Activated T-helper 1 cell treated with anti-CD3 and anti-CD28 coated beads, Interleukin-12 subunit alpha, Interleukin-12 subunit beta, Interleukin-2, Interleukin-4 antibody, amounts not matched to agents 30 ng/mL and 10 ng/mL and 1 ng/mL, durations not matched to agents 14 hours and 24 hours and 36 hours (primary cell): Measurements from ENCODE around the gene DSCAML1. TPM values are rescaled to one million over a fixed set of nuclear protein-coding genes. Genes with fewer than 3 reads are reported as not detected.
A peak's percentile ranks its signal among the peaks of the same experiment; 100 is the strongest.
"Not testable (repeated sequence)": the region's sequence is repeated elsewhere in the genome, so short reads cannot be mapped to it uniquely, and the experiment has no call there.

Experiments
- DNase-seq: peaks from one replicate; pipeline ENCODE4 v3.0.0; 2021; ENCODE audit warnings: low spot score
- H3K27ac Mint-ChIP-seq: one replicate; pipeline ENCODE4 v1.8.0; 2021; ENCODE audit warnings: mild to moderate bottlenecking, mixed read lengths
- H3K27me3 Mint-ChIP-seq: one replicate; pipeline ENCODE4 v1.8.0; 2022; ENCODE audit warnings: mild to moderate bottlenecking, moderate library complexity, mixed read lengths; ENCODE audit not compliant: insufficient read depth
- H3K36me3 Mint-ChIP-seq: one replicate; pipeline ENCODE4 v1.8.0; 2021; ENCODE audit warnings: low read depth, mixed read lengths
- H3K4me1 Mint-ChIP-seq: one replicate; pipeline ENCODE4 v1.8.0; 2021; ENCODE audit warnings: low read depth, mixed read lengths
- H3K4me3 Mint-ChIP-seq: one replicate; pipeline ENCODE4 v1.8.0; 2021; ENCODE audit warnings: mild to moderate bottlenecking, moderate library complexity, mixed read lengths
- H3K9me3 Mint-ChIP-seq: one replicate; pipeline ENCODE4 v1.8.0; 2021; ENCODE audit warnings: mixed read lengths
- intact Hi-C: fragments of 100-400 bp; cut with micrococcal nuclease; formaldehyde crosslinking; loops from one replicate; pipeline ENCODE4 v1.15.1; 2024
- total RNA-seq: library from RNA; stranded (reverse); gene quantifications from 2 replicates; pipeline ENCODE4 v1.2.3, GENCODE V29; 2022

Gene DSCAML1
- total RNA-seq, 1 donor from 2014 or later = not detected

- intact Hi-C loops = loop anchor here (5.0 kb wide), 5 partner anchors 488 to 973 kb away; partner anchors contain the start of genes CEP164, DDX6, KMT2A and PCSK7
- no peaks in the 10 kb centered on the region for H3K9me3 Mint-ChIP-seq
- peaks cover 77% of the 10 kb centered on the region for H3K4me1 Mint-ChIP-seq
- no peaks in the 10 kb centered on the region for H3K27me3 Mint-ChIP-seq
- peaks cover 2% of the 10 kb centered on the region for H3K36me3 Mint-ChIP-seq
- DNase-seq = no peak
- H3K4me3 Mint-ChIP-seq = no peak overlapping the region
- peak overlapping the region; percentile 98 for H3K27ac Mint-ChIP-seq
These were observed 22.4 kb upstream of the DSCAML1 start for GRCh38 chr11:117819096-117820040.

GRCh38 chr11:117818041-117818873 lies 21.2 kb upstream of the DSCAML1 start:
- Mint-ChIP-seq H3K4me3 (peak overlapping the region; percentile 70), H3K27ac (peak overlapping the region; percentile 98), H3K9me3 (no peaks in the 10 kb centered on the region), H3K36me3 (peaks cover 2% of the 10 kb centered on the region), H3K27me3 (no peaks in the 10 kb centered on the region), H3K4me1 (peaks cover 77% of the 10 kb centered on the region)
- intact Hi-C loops = loop anchor here (1.0 to 5.0 kb wide), 6 partner anchors 10 to 974 kb away; partner anchors contain the start of genes CEP164, DDX6, KMT2A and PCSK7
- peak; percentile 67 for DNase-seq

GRCh38 chr11:117817368-117818040 lies 20.5 kb upstream of the DSCAML1 start:
- H3K4me3 Mint-ChIP-seq = peak overlapping the region; percentile 70
- peak; percentile 83 for DNase-seq

GRCh38 chr11:117816846-117817367 lies 19.9 kb upstream of the DSCAML1 start:
- Mint-ChIP-seq H3K36me3 (peaks cover 2% of the 10 kb centered on the region), H3K27me3 (no peaks in the 10 kb centered on the region), H3K4me1 (peaks cover 76% of the 10 kb centered on the region), H3K27ac (peak overlapping the region; percentile 98), H3K4me3 (peak overlapping the region; percentile 70), H3K9me3 (no peaks in the 10 kb centered on the region)
- intact Hi-C loops = loop anchor here (1.0 to 5.0 kb wide), 7 partner anchors 10 to 975 kb away; partner anchors contain the start of genes CEP164, DDX6, KMT2A and PCSK7
- no peak for DNase-seq

More at GRCh38 chr11:117817368-117818040, 20.5 kb upstream of the DSCAML1 start:
- Mint-ChIP-seq H3K27me3 (no peaks in the 10 kb centered on the region), H3K27ac (peak overlapping the region; percentile 98), H3K36me3 (peaks cover 2% of the 10 kb centered on the region), H3K9me3 (no peaks in the 10 kb centered on the region), H3K4me1 (peaks cover 79% of the 10 kb centered on the region)
- intact Hi-C loops = loop anchor here (1.0 to 5.0 kb wide), 8 partner anchors 10 to 975 kb away; partner anchors contain the start of genes CEP164, DDX6, KMT2A and PCSK7

- DNase-seq = no peak
- Mint-ChIP-seq H3K27me3 (no peaks in the 10 kb centered on the region), H3K36me3 (peaks cover 2% of the 10 kb centered on the region), H3K9me3 (no peaks in the 10 kb centered on the region), H3K4me3 (peak overlapping the region; percentile 47), H3K27ac (peak overlapping the region; percentile 98), H3K4me1 (peaks cover 73% of the 10 kb centered on the region)
- intact Hi-C loops = loop anchor here (5.0 kb wide), 5 partner anchors 489 to 976 kb away; partner anchors contain the start of genes CEP164, DDX6, KMT2A and PCSK7
These were observed 19.2 kb upstream of the DSCAML1 start for GRCh38 chr11:117816151-117816741.

GRCh38 chr11:117815262-117815803 lies 18.3 kb upstream of the DSCAML1 start:
- Mint-ChIP-seq H3K27me3 (no peaks in the 10 kb centered on the region), H3K27ac (peak overlapping the region; percentile 98), H3K36me3 (peaks cover 2% of the 10 kb centered on the region), H3K4me3 (peak overlapping the region; percentile 64), H3K4me1 (peaks cover 83% of the 10 kb centered on the region), H3K9me3 (no peaks in the 10 kb centered on the region)
- intact Hi-C loops = loop anchor here (1.0 to 5.0 kb wide), 9 partner anchors 171 to 977 kb away; partner anchors contain the start of genes CEP164, DDX6, IL10RA and KMT2A
- peak; percentile 81 for DNase-seq

GRCh38 chr11:117814766-117815261 lies 17.8 kb upstream of the DSCAML1 start:
- Mint-ChIP-seq H3K4me3 (peak overlapping the region; percentile 64), H3K9me3 (no peaks in the 10 kb centered on the region), H3K27me3 (no peaks in the 10 kb centered on the region), H3K4me1 (peaks cover 83% of the 10 kb centered on the region), H3K36me3 (peaks cover 2% of the 10 kb centered on the region), H3K27ac (peak overlapping the region; percentile 98)
- intact Hi-C loops = loop anchor here (1.0 to 5.0 kb wide), 9 partner anchors 171 to 977 kb away; partner anchors contain the start of genes CEP164, DDX6, IL10RA and KMT2A
- DNase-seq = peak; percentile 67

- H3K27ac Mint-ChIP-seq = peak overlapping the region; percentile 98
- H3K4me1 Mint-ChIP-seq = peaks cover 85% of the 10 kb centered on the region
- no peaks in the 10 kb centered on the region for H3K27me3 Mint-ChIP-seq
- H3K4me3 Mint-ChIP-seq = no peak overlapping the region
- no peaks in the 10 kb centered on the region for H3K9me3 Mint-ChIP-seq
- intact Hi-C loops = loop anchor here (2.0 kb wide), 1 partner anchor 239 kb away; no protein-coding TSS in a partner anchor
- H3K36me3 Mint-ChIP-seq = peaks cover 2% of the 10 kb centered on the region
- DNase-seq = no peak
These were observed 17.3 kb upstream of the DSCAML1 start for GRCh38 chr11:117814204-117814765.

GRCh38 chr11:117810056-117810451 lies 13.0 kb upstream of the DSCAML1 start:
- peak overlapping the region; percentile 19 for H3K27ac Mint-ChIP-seq
- peaks cover 56% of the 10 kb centered on the region for H3K4me1 Mint-ChIP-seq
- DNase-seq, H3K36me3 Mint-ChIP-seq, H3K9me3 Mint-ChIP-seq, intact Hi-C loops, H3K27me3 Mint-ChIP-seq: not testable (repeated sequence)
- H3K4me3 Mint-ChIP-seq = peak overlapping the region; percentile 19

- H3K27ac Mint-ChIP-seq = peak overlapping the region; percentile 19
- no peaks in the 10 kb centered on the region for H3K36me3 Mint-ChIP-seq
- H3K27me3 Mint-ChIP-seq = peaks cover 1% of the 10 kb centered on the region
- intact Hi-C loops = loop anchor here (5.0 kb wide), 2 partner anchors 33 to 363 kb away; no protein-coding TSS in a partner anchor
- no peak for DNase-seq
- H3K4me3 Mint-ChIP-seq = peak overlapping the region; percentile 19
- peaks cover 50% of the 10 kb centered on the region for H3K4me1 Mint-ChIP-seq
- no peaks in the 10 kb centered on the region for H3K9me3 Mint-ChIP-seq
These were observed 12.4 kb upstream of the DSCAML1 start for GRCh38 chr11:117809236-117810055.
